Measurements from ENCODE around the gene CNNM2.

Gene CNNM2

DNA sequence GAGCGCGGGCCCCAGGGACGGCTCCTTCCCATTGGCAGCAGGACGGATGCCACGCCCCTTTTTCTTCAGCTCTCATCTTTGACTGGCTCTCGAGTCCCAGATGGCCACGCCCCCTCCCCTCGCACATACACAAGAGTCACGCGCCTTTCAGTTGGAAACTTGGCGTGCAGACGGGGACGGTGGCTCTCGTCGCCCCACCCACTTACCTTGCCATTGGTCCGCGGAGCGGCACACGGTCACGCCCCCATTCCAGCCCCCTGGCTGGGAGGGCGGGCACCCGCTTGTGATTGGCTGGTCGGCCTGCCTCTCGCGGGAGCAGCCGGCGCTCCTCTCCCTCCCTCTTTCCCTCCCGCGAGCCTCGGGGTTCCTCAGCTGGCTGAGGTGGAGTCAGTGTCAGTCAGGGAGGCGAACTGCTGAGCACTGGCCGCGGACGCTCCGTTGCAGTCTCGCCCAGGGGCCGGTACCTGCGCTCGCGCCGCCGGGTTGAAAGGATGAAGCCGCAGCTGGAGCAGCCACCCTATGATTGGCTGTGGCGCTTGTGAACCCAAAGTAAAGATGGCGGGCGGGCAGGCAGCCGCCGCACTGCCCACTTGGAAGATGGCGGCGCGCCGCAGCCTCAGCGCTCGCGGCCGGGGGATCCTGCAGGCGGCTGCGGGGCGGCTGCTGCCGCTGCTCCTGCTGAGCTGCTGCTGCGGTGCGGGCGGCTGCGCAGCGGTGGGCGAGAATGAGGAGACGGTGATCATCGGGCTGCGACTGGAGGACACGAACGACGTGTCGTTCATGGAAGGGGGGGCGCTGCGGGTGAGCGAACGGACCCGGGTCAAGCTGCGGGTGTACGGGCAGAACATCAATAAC is at the start of gene CNNM2:
Gene CNNM2 (plus strand): TSS at position 333 of the 855 bp plus-strand sequence. CDS start 187 bp downstream, at position 520.
- peak; percentile 89 to 97 for DNase-seq

GRCh38 chr10:102868911-102869257 is 49.2 kb upstream of the CNNM2 start:
- DNase-seq = no peak

- no peak for DNase-seq
Observed at GRCh38 chr10:102869258-102870198, 48.6 kb upstream of the CNNM2 start, which contains the start of gene AS3MT. TSS of gene AS3MT (plus strand) at chr10:102869470. CDS start at chr10:102869593, 123 bp downstream.

GRCh38 chr10:102870221-102870620 is 47.9 kb upstream of the CNNM2 start:
- DNase-seq = no peak

DNA sequence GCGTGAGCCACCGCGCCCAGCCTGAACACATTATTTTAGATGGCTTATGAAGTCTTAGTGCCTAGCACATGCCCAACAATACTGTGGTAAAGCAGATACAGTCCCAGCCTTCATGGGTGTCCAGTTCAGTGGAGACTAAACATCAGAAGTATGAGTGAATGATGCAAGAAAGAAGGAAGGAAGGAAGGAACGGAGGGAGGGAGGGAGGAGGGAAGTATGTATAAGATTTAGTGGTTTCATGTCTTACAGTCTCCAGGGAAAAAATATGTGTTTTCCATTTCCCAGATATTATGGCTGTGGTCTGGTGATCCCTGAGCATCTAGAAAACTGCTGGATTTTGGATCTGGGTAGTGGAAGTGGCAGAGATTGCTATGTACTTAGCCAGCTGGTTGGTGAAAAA is 45.9 kb upstream of the CNNM2 start:
- no peak for DNase-seq

DNA sequence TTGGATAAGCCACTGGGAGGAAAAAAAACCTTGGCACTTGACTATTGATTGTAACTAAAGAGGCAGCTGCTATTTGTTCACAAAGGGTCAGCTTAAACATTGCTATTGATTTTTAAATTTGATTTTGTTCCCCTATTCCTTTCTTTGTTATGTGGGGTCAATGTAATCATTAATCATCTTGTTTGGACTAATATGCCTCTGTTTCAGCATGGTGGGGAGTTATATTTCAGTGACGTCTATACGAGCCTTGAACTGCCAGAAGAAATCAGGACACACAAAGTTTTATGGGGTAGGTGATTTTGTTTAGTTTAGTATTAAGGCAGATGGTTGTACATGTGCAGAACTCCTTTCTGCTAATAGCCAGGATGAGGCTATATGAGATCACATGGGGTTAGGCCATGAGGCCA is 41.3 kb upstream of the CNNM2 start:
- DNase-seq = no peak

DNA sequence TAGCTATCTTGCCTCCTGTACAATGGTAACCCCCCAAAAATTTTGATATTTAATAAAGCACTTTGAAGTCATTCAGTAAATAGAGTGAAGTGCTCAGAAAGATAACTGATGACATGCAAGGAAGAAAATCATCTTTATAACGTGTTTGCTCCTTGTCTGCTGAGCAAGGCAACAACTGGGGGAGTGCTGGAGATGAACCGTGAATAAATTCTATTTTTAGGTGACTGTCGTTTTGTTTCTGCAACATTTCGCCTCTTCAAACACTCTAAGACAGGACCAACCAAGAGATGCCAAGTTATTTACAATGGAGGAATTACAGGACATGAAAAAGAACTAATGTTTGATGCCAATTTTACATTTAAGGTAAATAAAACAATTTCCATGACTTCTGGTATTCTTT is 39.5 kb upstream of the CNNM2 start:
- DNase-seq = no peak

- no peak for DNase-seq
Observed at GRCh38 chr10:102880256-102880655, 37.8 kb upstream of the CNNM2 start.

DNA sequence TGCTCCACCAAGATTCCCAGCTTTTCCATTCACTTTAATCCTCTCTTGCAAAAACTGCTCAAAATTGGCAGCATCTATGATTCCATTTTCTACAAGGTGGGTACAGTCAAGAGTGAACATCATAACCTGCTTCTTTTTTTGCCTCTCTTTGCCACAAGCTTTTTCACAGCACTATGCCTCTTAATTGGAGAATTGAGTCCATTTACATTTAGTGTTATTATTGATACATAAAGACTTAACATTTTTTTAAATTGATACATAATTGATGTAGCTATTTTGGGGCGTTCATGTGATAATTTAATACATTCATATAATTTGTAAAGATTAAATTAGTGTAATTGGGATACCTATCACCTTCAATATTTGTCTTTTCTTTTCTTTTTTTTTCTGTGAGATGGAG is 30.0 kb upstream of the CNNM2 start:
- DNase-seq = no peak

DNA sequence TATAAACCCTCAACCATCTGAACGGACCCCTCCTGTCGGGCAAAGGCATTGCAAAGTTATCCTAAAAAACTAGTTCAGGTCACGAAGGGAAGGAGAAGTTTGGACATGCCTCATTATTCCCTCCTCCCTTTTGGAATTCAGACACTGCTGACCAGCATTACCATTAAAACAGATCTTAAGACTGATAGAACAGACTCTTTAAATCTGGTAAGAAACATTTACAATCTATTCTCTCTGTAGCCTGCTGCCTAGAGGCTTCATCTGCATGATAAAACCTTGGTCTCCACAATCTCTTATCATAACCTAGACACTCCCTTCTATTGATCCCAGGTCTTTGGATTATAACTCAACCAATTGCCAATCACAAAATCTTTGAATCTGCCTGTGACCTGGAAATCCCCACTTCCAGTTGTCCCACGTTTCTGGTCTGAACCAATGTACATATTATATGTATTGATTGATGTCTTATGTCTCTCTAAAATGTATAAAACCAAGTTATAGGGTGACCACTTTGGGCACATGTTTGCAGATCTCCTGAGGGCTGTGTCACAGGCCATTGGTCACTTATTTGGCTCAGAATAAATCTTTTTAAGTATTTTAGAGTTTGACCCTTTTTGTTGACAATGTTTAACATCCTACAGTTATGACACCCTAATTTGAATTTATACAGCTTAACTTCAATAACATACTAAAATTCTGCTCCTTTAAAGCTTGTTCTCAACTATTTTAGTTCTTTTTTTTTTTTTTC is 23.5 kb upstream of the CNNM2 start:
- no peak for DNase-seq

GRCh38 chr10:102900006-102900405 is 18.1 kb upstream of the CNNM2 start:
- DNase-seq = peak in 1 of 2 donors; percentile 5

- DNase-seq = no peak
Observed at GRCh38 chr10:102904346-102904745, 13.7 kb upstream of the CNNM2 start.

DNA sequence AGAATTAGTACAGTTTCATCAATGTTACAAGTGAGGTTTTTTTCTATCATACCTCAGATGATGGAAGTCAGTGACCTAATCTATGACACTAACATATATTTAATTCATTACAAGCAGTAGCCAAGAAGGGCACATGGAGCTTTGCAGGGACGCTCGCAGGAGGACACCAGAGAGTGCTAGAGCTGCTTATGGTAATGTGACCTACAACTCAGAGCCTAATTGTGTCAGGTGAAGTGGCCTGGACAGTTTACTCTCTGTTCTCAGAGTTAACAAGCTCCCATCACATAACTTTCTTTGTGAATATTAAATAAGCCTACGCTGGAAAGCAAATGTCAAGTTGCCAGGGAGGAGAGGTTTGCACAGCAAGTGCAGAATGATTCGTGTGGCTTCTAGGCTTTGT is 11.6 kb upstream of the CNNM2 start:
- no peak for DNase-seq

DNA sequence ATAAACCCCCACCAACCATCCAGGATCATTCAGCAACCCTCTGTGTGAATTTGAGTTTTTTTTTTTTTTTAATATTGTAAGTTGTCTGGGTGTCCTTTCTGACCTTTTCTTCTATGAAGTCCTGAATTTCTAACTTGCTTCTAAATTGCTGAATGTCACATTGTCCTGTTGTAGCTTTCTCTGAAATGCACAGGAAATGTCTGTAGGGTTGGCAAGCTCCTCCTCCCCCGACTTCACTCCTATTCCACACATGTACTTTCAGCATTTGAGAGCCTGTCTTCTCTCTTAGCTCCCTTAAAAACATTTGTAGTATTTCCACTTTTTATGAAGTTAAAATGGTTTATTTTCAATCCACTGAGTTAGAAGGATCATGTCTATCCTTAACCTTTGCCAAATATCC is 3.3 kb upstream of the CNNM2 start:
- peak in 1 of 2 donors; percentile 3 for DNase-seq

GRCh38 chr10:102916173-102916572 is 1.9 kb upstream of the CNNM2 start:
- no peak for DNase-seq

- DNase-seq = peak; percentile 45 to 81
Observed at GRCh38 chr10:102917314-102917961, 656 bp upstream of the CNNM2 start.

GRCh38 chr10:102918817-102919245 is 737 bp downstream of the CNNM2 start:
- no peak for DNase-seq

GRCh38 chr10:102919246-102919959 is 1.3 kb downstream of the CNNM2 start:
- no peak for DNase-seq

GRCh38 chr10:102919992-102920739 is 2.1 kb downstream of the CNNM2 start:
- no peak for DNase-seq

- DNase-seq = no peak
Observed at GRCh38 chr10:102923601-102924000, 5.5 kb downstream of the CNNM2 start.

GRCh38 chr10:102926842-102927241 is 8.7 kb downstream of the CNNM2 start:
- DNase-seq = no peak
